Panc1 (cell line): ENCODE measurements around the gene MYO1E. TPM values are rescaled to one million over a fixed set of nuclear protein-coding genes. Genes with fewer than 3 reads are reported as not detected.

Source experiments
- ATAC-seq: fragments of 200-7000 bp; cut with Tn5 transposase; 2 replicates; pipeline ENCODE4 v1.9.1; 2020; ENCODE audit warnings: mild to moderate bottlenecking, moderate library complexity
- BruUV-seq: library from RNA; stranded (reverse); fragments of 400-500 nt; replicated peaks from 2 replicates; lab custom pipeline; 2021; lab: Mats Ljungman, UMichigan
- CTCF ChIA-PET: fragments of 300-600 bp; sonication (Branson Sonifier 250); formaldehyde crosslinking; loops from one replicate; lab custom pipeline; 2022; ENCODE audit warnings: antibody characterized with exemption; lab: Charles Lee
- POLR2A ChIA-PET: fragments of 300-600 bp; sonication (Branson Sonifier 250); formaldehyde crosslinking; loops from one replicate; lab custom pipeline; 2022; ENCODE audit warnings: antibody characterized with exemption; lab: Charles Lee
- DNase-seq: peaks from one replicate; pipeline ENCODE4 v3.0.0-alpha.2; 2010; ENCODE audit warnings: low read depth, low spot score
- H3K27ac ChIP-seq: 2 replicates; pipeline ENCODE4 v1.5.1; 2011; ENCODE audit warnings: mild to moderate bottlenecking, low read length, inconsistent platforms
- H3K27me3 ChIP-seq: fragments of 200-500 bp; sonication (Bioruptor generic); 2 replicates; pipeline ENCODE4 v1.6.0; 2014; ENCODE audit warnings: low read length, inconsistent platforms; ENCODE audit not compliant: control insufficient read depth, insufficient read depth
- H3K36me3 ChIP-seq: fragments of 200-500 bp; sonication (Bioruptor generic); 2 replicates; pipeline ENCODE4 v1.5.1; 2014; ENCODE audit warnings: inconsistent platforms, mild to moderate bottlenecking, low read length, moderate library complexity; ENCODE audit not compliant: control insufficient read depth, insufficient read depth
- H3K4me1 ChIP-seq: 2 replicates; pipeline ENCODE4 v1.5.1; 2011; ENCODE audit warnings: inconsistent platforms, mild to moderate bottlenecking, low read length, moderate library complexity; ENCODE audit not compliant: control insufficient read depth, insufficient read depth
- H3K4me3 ChIP-seq, 2 experiments: 2 replicates each; pipeline ENCODE4 v1.5.1; 2011 to 2012; ENCODE audit warnings: low read depth in 2 of 2, low read length in 2 of 2, mild to moderate bottlenecking in 2 of 2, inconsistent platforms in 1 of 2, moderate library complexity in 1 of 2
- H3K9me3 ChIP-seq: fragments of 200-500 bp; sonication (Bioruptor generic); 2 replicates; pipeline ENCODE4 v1.5.1; 2014; ENCODE audit warnings: low read depth, mild to moderate bottlenecking, inconsistent platforms, low read length, moderate library complexity; ENCODE audit not compliant: control insufficient read depth, insufficient read depth
- POLR2AphosphoS5 ChIP-seq: IDR thresholded peaks from 2 replicates; pipeline ENCODE4 v1.6.1; 2012; ENCODE audit warnings: mild to moderate bottlenecking, low read depth, low read length, moderate library complexity
- REST ChIP-seq, 2 experiments: IDR thresholded peaks; 2 replicates each; pipeline ENCODE4 v1.6.1; 2011 to 2012; ENCODE audit warnings: low read depth in 2 of 2, control low read depth in 1 of 2, low read length in 1 of 2, mild to moderate bottlenecking in 1 of 2, moderate library complexity in 1 of 2; ENCODE audit not compliant: insufficient read depth in 1 of 2
- SIN3A ChIP-seq: IDR thresholded peaks from 2 replicates; pipeline ENCODE4 v1.6.1; 2012; ENCODE audit warnings: low read depth, mild to moderate bottlenecking, low read length, moderate library complexity, borderline replicate concordance; ENCODE audit not compliant: insufficient read depth
- TCF7L2 ChIP-seq: IDR thresholded peaks from 2 replicates; pipeline ENCODE4 v1.6.1; 2011; ENCODE audit warnings: mild to moderate bottlenecking, low read depth, low read length, inconsistent platforms
- in situ Hi-C: cut with HindIII; loops from 2 replicates; pipeline ENCODE4 v1.10.0; 2016; ENCODE audit warnings: low sequenced_read_pairs, low pct_unique_long_range_greater_than_20kb
- intact Hi-C: fragments of 100-400 bp; cut with micrococcal nuclease; formaldehyde crosslinking; loops from one replicate; pipeline ENCODE4 v1.10.0; 2022; ENCODE audit not compliant: unreplicated experiment
- total RNA-seq: library from RNA; stranded (reverse); gene quantifications from one replicate; pipeline ENCODE4 v1.2.1, GENCODE V29; 2021; ENCODE audit not compliant: unreplicated experiment
- TF ChIP-seq, protein P1 (sequence below): fragments of 450-650 bp; IDR thresholded peaks from 2 replicates; pipeline ENCODE4 v1.5.1; 2017; ENCODE audit warnings: mild to moderate bottlenecking

The MYO1E gene
- total RNA-seq, 1 experiment from 2014 or later, result 161 TPM

DNA sequence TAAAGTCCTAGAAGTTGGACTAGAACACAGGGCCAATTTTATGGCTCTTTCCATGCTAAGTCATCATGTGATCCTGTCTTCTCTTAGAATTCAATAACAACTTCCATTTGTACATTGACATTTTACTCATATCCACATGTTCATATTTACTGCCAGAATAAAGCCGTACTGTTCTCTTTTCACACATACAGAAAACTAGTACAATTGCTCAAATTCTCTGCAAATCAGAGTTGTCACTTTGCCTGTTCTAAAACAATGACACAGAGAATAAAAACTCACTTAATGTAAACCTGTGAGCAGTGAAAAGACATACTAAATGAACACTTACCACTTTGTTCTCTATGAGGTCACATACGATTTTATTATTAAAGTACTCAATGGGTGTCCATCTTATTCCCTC lies 162.5 kb downstream of the MYO1E start:
- no peak for DNase-seq
- BruUV-seq, result no TSS peak
- no peak for TF ChIP-seq REST (IDR thresholded peaks at IDR 0.05; ENCODE audit: insufficient read depth in 1 of 2, low read depth in 2 of 2, low read length in 1 of 2)
- no peak for TF ChIP-seq POLR2AphosphoS5
- no peak for TF ChIP-seq TCF7L2
- no peak for TF ChIP-seq SIN3A
- TF ChIP-seq, protein P1, sequence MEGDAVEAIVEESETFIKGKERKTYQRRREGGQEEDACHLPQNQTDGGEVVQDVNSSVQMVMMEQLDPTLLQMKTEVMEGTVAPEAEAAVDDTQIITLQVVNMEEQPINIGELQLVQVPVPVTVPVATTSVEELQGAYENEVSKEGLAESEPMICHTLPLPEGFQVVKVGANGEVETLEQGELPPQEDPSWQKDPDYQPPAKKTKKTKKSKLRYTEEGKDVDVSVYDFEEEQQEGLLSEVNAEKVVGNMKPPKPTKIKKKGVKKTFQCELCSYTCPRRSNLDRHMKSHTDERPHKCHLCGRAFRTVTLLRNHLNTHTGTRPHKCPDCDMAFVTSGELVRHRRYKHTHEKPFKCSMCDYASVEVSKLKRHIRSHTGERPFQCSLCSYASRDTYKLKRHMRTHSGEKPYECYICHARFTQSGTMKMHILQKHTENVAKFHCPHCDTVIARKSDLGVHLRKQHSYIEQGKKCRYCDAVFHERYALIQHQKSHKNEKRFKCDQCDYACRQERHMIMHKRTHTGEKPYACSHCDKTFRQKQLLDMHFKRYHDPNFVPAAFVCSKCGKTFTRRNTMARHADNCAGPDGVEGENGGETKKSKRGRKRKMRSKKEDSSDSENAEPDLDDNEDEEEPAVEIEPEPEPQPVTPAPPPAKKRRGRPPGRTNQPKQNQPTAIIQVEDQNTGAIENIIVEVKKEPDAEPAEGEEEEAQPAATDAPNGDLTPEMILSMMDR, result no peak
- Histone ChIP-seq H3K27me3 (no peaks in the 10 kb centered on the region), H3K36me3 (peaks cover 5% of the 10 kb centered on the region), H3K27ac (no peak overlapping the region), H3K4me1 (no peaks in the 10 kb centered on the region), H3K9me3 (no peaks in the 10 kb centered on the region), H3K4me3 (no peak overlapping the region)
- CTCF ChIA-PET, result no interaction called here
- ATAC-seq, result no peak
- intact Hi-C loops, result no loop called here
- POLR2A ChIA-PET, result no interaction called here
- in situ Hi-C loops, result no loop called here

DNA sequence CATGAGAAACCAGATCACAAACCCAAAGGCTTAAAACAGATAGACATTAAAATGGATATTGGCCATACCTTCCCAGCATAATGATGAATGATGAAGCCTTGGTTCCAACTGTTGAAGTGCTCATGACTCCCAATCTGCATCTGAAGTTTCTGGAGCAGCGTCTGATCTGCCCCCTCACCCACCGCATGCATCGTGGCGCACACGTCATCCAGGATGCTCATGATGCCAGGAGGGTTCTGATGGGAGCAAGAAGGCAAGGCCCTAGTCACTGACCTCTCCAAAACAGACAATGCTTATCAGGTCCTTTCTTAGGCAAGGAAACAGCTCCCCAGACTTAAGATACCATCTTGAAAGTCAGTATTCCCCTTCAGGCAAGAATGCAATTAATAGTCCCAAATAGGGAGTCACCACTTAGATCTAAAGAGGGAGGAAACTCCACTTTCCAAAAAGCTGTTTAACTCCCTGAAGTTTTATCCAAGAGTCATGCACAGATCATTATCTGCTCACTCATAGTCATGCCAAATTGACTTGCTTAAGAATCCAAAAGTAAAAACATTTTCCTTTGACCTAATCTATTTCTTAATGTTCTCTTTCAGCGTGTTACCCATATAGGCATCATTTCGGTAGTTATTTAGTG lies 163.9 kb downstream of the MYO1E start:
- Histone ChIP-seq H3K9me3 (no peaks in the 10 kb centered on the region), H3K27ac (no peak overlapping the region), H3K27me3 (no peaks in the 10 kb centered on the region), H3K36me3 (no peaks in the 10 kb centered on the region; the same call in none of the 2 replicates), H3K4me3 (no peak overlapping the region), H3K4me1 (no peaks in the 10 kb centered on the region)
- ChIA-PET POLR2A (no interaction called here), CTCF (no interaction called here)
- in situ Hi-C loops, result no loop called here
- intact Hi-C loops, result no loop called here
- no peak for DNase-seq
- no peak for ATAC-seq
- BruUV-seq, result no TSS peak
- TF ChIP-seq SIN3A (no peak), REST (IDR thresholded peaks at IDR 0.05; ENCODE audit: insufficient read depth in 1 of 2, low read depth in 2 of 2, low read length in 1 of 2) (no peak), TCF7L2 (no peak), POLR2AphosphoS5 (no peak)
- TF ChIP-seq, protein P1, result no peak
